CMK (cell line): ENCODE measurements around the gene GATA1.

Experiments
- DNase-seq: peaks from one replicate; pipeline ENCODE4 v3.0.0-alpha.2; 2010; ENCODE audit warnings: low read depth

GATA1 gene

DNA sequence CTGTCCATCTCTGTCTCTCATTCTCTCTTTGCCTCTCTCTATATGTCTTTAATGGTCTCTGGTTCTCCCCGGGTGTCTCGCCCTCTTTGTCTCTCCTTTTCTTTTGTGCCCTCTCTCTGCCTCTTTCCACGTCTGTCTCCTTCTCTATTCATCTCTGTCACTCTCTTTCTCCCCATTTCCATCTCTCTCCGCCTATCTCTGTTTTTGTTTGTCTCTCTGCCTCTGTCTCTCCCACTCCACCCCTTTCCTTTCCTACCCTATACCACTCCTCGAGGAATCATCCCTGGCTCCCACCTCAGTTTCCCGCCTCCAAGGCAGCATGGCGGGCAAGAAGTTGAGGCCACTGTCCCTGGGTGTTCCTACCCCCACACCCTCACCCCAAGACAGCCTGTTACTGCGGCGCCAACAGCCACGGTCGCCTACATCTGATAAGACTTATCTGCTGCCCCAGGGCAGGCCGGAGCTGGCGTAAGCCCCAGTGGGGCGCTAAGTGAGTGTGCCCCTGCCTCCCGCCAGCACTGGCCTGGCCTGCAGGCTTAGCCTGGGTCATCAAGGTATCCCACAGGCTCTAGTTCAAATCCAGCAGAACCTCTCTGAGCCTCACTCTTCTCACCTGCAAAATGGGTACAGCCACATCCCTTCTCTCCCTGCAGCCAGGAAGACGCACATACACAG, 713 bp upstream of the GATA1 start:
- peak; percentile 73 for DNase-seq

DNA sequence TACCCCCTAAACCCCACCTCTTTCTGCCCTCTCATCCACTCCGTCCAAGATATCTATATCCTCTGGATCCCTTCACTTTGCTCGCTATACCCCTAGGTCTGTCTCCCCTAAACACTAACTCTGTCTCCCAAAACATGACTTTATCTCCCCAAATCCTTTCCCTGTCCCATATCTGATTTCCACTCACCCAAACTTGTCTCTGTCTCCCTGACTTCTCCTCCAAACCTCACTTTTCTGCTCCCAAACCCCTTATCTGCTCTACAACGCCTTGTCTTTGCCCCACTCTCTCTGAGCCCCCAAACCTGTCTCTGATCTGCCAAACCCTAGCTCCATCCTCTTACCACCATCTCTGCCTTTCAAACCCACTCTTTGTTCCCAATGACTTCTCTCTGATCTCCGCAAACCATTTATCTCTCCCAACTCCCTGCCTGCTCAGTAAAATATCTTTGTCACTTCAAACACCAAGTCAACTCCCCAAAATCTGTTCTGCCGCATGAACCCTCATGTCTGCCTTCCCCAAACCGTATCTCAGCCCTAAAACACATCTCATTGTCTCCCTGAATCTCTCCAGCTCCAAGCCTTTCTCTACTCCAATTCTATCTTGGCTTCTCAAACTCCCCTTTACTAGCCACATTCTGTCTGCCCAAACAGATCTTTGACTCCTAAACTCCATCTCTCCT, 575 bp downstream of the GATA1 start:
- DNase-seq = no peak

DNA sequence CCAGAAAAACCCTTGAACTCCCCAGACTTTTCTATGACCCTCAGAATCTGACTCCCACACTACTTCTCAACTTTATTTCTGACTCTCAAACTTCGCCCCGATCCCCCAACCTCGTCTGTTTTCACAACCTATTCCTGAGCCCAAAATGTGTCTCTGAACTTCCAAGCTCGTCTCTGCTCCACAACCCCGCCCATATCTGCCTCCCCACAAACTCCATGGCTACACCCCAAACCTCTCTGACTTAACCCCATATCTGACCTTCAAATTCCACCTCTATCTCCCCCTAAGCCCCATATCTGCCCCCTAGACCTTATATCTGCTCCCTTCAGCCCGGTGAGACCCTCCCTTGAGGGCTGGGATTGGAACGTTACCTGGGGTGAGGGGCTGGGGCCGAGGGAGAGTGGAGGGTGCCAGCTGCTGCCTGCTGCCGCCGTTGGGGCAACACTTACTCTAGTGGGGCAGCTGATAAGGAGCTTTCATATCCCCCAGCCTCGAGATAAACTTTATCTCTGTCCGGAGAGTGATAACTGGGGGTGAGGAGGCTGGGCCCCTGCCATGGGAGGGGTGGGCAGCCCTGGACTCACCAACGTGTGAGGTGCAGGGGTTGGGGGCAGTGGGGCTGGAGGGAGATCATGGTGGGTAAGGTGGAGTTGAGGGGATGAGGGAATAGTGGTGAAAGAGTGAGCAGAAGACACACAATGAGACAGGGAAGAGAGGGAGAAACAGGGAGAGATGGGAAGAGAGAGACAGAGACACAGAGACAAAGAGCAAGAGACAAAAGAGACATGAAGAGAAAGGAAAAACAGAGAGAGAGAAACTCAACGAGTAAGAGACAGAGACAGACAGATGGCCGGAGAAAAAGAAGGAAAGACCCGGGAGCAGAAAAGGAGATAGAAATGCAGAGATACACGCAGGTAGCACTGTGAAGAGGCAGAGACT, 1.4 kb downstream of the GATA1 start:
- DNase-seq = no peak

DNA sequence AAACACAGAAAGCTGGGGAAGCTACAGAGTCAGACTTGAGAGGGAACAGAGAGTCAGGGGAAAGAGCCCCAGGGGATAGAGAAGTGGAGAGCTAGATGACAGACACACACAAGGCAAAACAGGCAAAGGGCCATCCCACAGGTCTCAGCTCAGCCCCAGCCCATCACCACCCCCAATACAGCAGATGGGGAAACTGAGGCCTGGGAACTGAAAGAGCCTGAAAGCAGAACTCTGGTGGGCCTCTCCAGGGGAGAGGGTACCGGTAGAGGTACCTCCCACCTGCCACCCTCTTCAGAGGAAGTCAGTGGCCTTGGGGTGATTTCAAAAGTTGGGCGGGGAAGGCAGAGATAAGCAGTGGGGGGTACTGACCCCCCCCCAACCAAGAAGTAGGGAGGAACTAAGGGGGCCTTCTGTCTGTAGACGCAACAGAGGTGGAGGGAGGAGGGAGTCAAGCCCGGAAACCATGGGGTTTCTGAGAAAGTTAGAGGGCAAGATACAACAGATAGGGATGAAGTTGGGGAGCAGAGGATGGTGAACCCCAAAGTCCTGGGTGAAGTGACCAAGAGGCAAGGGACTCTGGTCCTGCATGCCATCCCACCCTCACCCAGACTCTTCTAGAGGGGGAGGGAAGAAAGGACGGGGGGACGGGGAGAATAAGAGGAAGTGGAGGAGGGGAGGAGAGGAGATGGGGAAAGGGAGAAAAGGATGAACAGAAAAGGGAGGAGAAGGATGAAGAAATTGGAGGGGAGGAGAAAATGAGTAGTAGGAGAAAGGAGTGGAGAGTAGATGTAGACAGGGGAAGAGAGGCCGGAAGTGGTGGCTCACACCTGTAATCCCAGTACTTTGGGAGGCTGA, 3.2 kb downstream of the GATA1 start:
- DNase-seq = no peak

- no peak for DNase-seq
These were observed 4.1 kb downstream of the GATA1 start for GRCh38 chrX:48790477-48790876.

GRCh38 chrX:48791063-48791820, 4.9 kb downstream of the GATA1 start:
- no peak for DNase-seq

DNA sequence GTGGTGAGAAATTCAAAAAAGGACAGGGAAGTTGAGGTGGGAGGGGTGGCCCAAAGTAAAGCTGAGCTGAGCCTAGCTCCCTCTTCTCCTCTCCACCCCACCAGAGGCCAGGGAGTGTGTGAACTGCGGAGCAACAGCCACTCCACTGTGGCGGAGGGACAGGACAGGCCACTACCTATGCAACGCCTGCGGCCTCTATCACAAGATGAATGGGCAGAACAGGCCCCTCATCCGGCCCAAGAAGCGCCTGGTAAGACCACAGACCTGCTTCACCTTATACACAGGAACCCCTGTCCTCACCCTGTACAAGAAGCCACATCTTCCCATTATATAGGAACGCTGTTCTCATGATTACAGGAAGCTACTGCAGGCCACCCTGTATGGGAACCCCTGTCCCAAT, 5.8 kb downstream of the GATA1 start:
- DNase-seq = no peak

DNA sequence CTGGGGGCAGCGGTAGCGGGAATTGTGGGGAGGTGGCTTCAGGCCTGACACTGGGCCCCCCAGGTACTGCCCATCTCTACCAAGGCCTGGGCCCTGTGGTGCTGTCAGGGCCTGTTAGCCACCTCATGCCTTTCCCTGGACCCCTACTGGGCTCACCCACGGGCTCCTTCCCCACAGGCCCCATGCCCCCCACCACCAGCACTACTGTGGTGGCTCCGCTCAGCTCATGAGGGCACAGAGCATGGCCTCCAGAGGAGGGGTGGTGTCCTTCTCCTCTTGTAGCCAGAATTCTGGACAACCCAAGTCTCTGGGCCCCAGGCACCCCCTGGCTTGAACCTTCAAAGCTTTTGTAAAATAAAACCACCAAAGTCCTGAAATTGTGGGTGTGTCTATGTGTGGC, 7.5 kb downstream of the GATA1 start:
- DNase-seq = no peak

GRCh38 chrX:48794340-48794910, 8.0 kb downstream of the GATA1 start:
- DNase-seq = peak; percentile 63

DNA sequence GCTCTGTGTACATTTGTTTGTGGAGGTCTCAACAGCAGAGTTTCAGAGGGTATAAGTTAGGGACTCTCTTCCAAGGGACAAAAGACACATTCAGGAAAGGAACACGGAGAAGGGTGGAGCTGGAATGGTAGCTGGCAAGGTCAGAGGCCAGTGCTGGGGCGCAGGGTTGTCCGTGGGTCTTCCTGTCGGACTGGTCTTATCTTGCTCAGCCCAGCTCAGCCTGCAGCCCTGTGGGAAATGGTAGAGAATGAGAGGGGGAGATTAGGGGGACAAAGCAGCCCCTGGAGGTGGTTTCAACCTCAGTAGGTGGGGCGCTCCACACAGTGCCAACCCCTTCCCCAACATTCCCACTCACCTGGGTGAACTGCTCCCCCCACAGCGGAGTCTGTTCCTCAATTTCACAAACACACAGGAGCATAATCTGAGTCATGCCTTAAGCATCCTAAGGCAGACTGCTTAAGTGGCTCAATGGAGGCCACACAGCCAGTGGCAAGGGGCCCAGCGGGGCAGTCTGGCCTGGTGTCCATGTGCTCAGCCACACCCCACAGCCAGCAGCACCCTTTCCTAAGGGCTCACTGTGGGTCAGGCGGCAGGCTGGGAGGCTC, 8.6 kb downstream of the GATA1 start:
- DNase-seq = no peak

DNA sequence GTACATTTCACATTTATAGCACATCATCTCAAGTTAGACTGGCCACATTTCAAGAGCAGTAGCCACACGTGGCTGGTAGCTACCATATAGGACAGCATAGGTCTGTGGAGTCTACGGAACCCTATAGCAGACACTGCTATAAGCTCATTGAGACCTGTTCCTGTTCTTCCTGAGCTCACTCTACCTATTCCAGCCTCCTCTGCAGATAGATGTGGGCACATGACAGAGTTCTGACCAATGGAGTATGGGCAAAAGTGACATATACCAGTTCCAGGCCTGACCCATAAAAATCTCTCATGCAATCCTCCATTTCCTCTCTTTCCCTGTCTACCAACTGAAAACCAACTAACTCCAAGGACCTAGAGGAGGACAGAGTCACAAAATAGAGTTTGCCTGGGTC, 11.9 kb downstream of the GATA1 start:
- DNase-seq = no peak

DNA sequence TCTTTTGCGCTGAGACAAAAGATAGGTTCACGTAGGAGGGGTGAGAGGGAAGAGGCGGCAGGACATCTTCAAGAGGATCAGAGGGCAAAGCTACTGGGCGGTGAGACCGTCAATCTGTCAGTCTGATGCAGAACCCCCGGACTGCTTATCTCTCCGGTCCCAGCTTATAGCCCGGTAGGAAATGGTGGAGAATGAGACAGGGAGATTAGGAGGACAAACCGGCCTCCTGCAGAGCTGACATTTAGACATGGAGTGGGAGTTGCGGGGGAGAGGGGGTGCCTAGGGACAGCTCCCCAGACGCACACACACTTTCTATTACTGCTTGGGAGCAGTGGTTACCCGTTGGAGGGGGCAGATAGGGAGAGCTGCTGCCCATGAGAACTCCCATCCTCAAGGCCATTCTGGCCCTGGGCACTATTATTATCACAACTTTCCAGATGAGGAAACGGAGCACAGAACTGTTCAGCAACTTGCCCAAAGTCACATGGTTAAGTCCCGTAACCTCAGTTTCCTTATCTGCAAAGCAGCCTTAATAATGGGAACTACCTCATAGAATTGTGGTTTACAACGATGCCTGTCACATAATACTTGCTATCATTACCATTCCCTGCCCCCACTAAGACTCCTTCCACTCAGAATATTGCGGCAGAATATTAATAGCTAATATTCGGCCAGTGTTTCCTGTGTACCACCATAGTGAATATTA, 14.3 kb downstream of the GATA1 start:
- peak; percentile 95 for DNase-seq

DNA sequence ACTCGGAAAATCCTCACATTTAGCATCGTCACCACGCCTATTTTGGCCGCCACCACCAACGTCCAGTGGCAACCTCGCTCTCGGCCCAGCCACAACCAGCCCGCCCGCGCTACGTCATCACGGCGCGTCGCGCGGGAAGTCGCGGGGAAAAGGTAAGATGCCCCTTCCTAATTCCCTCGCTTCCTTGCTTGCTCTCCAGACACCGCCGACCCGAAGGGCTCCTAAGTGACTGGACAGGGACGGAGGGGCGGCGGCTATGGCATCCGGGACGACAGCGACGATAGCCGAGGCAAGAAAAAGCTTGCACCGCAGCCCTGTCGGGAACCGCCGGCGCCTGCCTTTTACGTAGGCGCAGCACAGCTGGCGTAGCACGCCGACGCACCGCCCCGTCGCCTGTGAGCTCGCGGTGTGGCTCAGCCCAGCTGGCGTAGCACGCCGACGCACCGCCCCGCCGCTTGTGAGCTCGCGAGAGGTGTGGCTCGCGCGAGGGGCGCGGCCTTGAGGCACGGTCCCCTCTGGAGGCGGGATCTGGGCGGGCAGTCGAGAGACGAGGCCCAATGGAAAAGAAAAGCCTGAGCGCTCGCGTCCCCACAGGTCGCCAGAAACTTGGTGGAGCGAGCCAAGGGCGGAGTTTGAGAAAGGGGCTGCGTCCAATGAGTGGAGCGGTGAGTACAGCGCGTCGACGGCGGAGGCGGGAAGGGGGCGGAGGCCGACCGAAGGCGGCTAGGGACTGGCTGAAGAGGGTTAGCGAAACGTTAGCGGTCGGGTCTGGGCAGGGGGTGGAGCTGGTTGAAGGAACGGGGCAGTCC, 15.1 kb downstream of the GATA1 start, which contains the start of gene HDAC6:
HDAC6 (plus strand) TSS at position 788 of the 809 bp plus-strand sequence. CDS start 626 bp downstream, outside the sequence.
- peak; percentile 99 for DNase-seq

DNA sequence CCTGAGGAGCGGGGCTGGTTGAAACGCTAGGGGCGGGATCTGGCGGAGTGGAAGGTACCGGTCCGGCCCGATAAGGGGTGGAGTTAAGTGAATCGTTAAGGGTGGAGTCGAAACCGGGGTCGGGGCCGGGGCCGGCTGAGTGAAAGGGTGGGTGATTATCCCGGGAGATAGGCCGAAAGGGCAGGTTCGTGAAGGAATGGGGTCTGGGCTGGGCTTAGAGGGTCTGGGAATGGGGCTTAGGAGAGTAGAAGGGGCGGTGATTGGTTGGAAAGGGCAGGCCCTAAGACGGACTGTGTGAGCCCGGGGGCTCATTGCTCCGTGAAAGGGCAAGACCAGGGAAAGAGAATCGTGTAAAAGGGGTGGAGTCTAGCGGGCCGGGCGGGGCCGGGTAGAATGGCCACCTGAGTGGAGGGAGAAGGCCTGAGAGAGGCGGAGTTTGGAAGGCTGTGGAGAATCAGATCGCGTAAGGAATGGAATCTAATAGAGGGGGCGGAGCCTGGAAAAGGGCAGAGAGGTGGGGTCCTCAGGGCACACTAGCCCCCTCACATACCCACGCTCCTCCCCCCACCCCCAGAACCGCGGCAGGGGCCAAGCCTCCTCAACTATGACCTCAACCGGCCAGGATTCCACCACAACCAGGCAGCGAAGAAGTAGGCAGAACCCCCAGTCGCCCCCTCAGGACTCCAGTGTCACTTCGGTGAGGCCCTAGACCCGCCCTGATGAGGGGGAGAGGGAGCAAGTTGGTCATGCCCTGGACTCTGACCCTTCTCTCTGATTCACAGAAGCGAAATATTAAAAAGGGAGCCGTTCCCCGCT, 15.9 kb downstream of the GATA1 start:
- DNase-seq = peak; percentile 80

GRCh38 chrX:48802905-48803200, 16.5 kb downstream of the GATA1 start:
- DNase-seq = no peak

DNA sequence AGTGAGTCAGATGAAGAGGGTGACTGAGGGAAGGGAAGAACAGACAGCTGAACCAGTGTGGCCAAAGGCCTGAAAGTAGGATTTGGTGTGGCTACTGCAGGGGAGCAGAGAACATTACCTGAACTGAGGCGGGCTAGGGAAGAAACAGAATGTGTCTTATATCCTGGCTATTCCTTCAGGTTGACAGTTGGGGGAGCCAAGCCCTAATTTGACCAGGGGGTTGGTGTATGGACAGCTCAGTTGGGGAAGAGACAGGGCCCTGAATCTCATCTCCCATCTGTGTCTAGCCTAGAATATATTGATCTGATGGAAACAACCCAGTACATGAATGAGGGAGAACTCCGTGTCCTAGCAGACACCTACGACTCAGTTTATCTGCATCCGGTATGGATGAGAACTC, 19.7 kb downstream of the GATA1 start:
- no peak for DNase-seq

GRCh38 chrX:48813644-48814043, 27.3 kb downstream of the GATA1 start:
- DNase-seq = no peak

- no peak for DNase-seq
These were observed 28.3 kb downstream of the GATA1 start for GRCh38 chrX:48814722-48815121.
